Hippocampal formation (tissue), 2 donors: Measurements from ENCODE around the gene ZFTA.
"Not testable (repeated sequence)": the region's sequence is repeated elsewhere in the genome, so short reads cannot be mapped to it uniquely, and the experiment has no call there.

Experiments used
- DNase-seq, 2 donors: peaks; one replicate each; lab custom pipeline; 2025; lab: John Stamatoyannopoulos, UW

ZFTA gene

DNA sequence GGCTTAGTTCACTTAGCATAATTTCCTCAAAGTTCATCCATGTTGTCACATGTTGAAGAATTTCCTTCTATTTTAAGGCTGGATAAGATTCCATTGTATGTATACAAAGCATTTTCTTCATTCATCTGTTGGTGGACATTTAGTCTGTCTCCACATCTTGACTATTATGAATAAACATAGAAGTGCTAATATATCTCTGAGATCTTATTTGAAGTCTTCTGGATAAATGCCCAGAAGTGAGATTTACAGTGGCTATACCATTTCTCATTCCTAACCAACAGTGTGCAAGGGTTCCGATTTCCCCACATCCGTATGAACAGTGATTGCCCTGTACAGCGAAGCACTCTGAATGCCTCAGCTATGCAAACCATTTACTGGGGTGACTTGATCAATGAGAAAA lies 6.6 kb upstream of the ZFTA start:
- no peak for DNase-seq

- DNase-seq: not testable (repeated sequence)
These were observed 3.3 kb upstream of the ZFTA start for GRCh38 chr11:63771741-63772318.

GRCh38 chr11:63770763-63771162 lies 2.2 kb upstream of the ZFTA start:
- DNase-seq: no peak

GRCh38 chr11:63769714-63770455 lies 1.3 kb upstream of the ZFTA start:
- DNase-seq: no peak

- DNase-seq: no peak
These were observed 603 bp upstream of the ZFTA start for GRCh38 chr11:63769042-63769713.

DNA sequence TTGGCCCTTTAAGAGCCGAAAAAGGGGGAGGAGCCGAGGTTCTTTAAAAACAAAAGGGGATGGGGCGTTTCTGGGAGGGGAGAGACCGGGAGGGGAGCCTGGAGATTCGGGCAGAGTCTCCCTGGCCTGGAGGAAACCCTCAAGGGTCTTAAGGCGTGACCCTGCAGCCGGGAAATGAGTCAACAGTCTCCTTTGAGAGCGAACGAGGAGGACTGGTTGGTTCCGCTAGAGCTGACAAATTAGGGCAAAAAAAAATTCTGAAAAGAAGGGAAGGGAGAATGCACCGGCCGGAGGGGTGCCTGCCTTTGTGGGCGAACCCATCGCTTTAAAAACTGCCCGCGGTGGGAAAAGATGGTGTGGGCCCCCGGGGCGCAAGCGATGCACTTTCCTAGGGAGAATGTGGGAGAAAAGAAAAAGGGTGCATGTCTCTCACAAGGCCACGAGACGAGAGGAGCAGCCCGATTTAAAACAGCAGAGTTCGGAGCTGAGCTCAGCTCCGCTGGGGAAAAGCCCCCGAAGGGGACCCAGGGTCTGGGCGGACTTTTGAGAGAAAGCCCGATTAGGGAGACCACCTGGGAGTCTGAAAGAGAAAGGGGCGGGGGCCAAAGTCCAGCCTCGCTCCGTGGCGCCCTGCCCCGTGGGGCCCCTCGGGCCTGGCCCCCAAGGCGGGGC lies 874 bp downstream of the ZFTA start:
- DNase-seq: peak in 1 of 2 donors; percentile 51

DNA sequence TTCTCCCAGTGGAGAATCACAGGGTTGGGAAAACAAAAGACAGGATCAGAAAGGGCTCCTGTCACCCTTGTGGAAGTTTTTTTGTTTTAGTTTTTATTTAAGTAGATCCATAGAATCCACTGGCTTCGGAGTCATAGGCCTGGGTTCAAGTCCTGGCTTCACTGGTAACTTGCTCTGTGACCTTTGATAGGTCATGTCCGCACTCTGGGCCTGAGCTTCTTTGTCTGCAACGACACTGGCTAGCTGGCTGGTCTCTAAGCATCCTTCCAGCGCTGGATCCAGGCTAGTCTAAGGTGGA lies 1.4 kb downstream of the ZFTA start:
- no peak for DNase-seq

DNA sequence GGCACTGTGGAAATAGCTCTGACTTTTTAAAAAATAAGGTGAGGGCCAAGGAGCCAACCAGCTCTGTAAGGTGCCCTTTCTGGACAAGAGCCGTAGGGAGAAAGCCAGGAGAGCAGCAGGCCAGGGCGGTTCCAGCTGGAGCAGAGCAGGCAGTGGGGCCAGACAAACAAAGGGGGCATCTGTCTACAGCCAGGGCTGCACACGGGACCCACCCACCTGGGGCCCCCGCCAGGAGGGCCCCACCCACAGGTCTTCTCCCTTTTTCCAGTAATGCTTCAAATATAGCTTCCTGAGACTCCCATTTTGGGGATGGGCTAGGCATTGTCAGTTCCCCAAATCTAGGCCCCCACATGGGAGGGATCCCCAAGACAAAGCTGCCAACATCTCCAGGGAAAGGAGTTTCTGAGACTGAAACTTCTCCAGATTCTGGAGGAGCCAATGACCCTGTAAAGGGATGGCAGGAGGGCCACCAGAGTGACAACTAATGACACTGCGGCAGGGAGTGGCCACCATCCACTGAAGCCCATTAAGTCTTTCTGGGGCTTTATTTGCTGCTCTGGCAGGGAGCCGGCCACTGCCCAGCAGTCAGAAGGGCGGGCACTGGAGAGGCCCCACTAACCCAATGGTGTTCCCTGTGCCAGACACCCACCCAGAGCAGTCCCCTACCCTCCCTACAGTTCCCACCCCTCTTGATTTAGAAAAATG lies 1.9 kb downstream of the ZFTA start:
- no peak for DNase-seq

DNA sequence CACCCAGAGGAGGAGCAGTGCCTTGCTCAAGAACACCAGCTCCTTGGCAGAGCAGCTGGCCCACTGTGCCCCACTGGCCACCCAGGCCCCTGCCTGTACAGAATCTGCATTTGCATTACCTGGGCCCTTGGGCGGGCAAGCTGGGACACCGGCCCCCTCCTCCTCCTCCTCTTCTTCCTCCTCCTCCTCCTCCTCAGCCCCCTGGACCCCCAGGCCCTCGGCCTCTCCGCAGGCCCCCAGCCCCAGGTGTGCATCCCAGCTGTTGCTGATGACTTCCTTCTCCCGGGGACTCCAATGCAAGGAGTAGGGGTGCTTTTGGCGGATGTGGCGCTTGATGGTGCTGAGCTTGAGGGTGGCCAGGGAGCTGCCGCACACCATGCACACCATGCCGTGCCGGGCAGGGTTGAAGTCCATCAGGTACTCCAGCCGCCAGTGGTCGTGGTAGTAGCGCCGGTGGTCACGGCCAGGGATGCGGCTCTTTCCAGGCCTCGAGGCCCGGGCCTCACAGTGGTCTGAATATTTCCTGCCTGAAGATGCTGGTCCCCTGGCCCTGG lies 2.8 kb downstream of the ZFTA start:
- DNase-seq: no peak

- DNase-seq: no peak
These were observed 3.6 kb downstream of the ZFTA start for GRCh38 chr11:63764679-63765647.

DNA sequence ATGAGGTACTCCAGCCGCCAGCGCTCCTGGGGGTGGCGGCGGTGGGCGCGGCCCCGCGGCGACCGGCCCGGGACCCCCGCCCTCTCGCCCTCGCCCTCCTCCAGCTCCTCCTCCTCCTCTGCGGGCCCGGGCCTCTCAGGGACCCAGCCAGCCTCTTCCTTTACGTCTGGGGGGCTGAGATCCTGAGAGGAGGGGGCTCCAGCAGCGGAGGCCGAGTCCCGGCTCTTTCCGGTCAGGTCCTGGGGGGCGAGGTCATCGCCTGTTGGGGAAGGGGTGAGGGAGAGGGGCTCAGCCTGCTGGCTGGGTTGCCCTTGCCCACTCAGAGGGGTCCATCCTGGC lies 4.3 kb downstream of the ZFTA start:
- DNase-seq: no peak

DNA sequence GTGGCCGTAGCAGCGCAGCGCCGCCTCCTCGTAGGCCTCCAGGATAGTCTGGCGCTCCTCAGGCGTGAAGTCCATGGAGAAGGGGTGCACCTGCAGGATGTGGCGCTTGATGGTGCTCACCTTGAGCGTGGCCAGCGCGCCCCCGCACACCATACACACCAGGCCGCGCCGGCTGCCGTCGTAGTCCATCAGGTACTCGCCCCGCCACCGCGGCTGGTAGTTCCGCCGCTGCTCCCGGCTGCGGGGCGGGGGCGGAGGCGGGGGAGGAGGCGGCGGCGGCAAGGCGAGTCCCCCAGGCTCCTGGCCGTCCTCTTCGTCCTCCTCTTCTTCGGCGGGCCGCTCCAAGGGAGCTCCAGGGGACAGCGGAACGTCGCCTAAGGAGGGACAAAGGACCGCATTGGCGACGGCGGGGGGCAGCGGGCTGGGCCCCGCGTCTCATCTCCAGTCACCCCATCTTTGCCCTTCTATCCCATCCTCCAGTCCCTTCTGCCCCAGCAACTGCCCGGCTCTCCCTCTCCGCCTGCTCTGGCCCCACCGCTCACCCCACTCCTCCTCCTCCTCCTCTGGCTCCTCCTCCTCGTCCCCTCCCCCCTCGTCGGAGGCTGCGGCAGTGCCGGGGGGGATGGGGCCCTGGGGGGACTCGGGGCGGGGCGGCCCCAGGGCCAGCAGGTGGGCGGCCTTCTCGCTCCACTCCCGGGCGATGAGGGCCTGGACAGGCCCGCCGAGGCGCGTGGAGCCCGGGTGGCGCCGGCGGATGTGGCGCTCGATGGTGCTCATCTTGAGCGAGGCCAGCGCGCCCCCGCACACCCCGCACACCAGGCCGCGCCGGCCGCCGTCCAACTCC lies 4.9 kb downstream of the ZFTA start:
- DNase-seq: no peak

GRCh38 chr11:63762654-63763495 lies 5.7 kb downstream of the ZFTA start:
- peak in 1 of 2 donors; percentile 49 for DNase-seq

DNA sequence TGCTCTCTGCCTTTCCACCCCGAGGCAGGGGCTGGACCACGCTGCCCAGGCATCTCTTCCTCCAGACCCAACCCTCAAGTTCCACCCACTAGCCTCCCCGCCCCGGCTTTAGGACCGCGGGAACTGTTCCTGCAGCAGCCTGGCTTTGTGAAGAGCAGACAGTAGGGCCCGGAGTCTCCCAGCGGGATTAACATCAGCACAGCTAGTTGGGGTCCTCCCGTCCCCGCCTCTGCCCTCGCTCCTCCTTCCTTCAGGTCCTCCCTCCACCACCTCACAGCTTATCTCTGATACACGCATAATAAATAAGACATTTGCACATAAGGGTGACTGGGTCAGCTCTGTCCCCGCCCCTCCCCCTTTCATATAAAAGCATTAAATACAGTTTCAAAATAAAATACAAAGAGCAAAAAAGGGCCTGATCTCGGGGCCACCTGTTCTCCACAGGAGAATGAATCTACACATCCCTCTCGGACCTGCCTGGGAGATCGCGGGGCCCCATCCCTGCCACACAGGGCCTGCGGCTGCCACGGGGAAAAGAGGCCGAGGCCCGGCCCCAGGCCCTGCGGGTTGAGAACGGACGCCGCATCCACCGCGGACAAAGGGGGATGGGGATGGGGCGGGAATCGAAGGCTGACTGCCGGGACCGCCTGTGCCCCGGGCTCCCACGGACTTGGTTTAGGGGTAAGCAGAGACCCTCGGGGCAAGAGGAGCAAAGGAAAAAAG lies 6.5 kb downstream of the ZFTA start:
- no peak for DNase-seq

GRCh38 chr11:63761188-63761587 lies 7.4 kb downstream of the ZFTA start:
- no peak for DNase-seq

DNA sequence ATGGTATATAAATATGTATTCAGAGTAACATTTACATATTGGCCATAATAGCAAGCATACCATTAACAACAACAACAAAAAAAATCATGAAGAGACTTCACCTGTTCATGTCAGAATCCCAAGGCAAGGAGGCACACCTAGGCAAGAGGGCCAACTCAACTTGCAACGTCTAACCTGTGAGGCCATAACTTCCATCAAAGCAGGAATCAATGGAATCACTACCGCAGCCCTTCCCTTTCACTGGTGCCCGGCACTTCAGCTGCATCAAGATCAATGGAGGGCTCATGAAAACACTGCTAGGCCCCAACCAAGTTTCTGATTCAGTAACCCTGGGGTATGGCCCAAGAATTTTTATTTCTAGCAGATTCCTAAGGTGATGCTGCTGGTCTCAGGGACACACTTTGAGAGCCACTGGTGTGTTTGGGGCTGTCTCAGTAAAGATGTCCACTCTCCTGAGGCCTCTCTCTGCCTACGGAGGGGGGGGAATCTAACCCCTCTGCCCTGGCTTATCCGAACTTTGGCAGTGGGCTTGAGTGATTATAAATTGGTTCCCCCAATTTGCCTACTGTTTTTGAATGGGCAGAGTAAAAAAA lies 8.0 kb downstream of the ZFTA start:
- DNase-seq: no peak

GRCh38 chr11:63756919-63757761 lies 11.4 kb downstream of the ZFTA start:
- DNase-seq: no peak
